Thyroid gland (tissue), 4 donors: ENCODE data around the gene S100A9.

ENCODE experiments used
- CTCF ChIP-seq, 6 experiments: fragments of 200-600 bp in 3 of 6; fragments of 450-650 bp in 3 of 6; sonication (generic) in 3 of 6; IDR thresholded peaks; one replicate each; pipeline ENCODE4 v1.5.1; 2016 to 2019; ENCODE audit warnings: antibody characterized with exemption in 6 of 6, mild to moderate bottlenecking in 2 of 6, inconsistent platforms in 1 of 6, moderate library complexity in 1 of 6
- POLR2A ChIP-seq, 2 donors: fragments of 450-650 bp; IDR thresholded peaks; one replicate each; pipeline ENCODE4 v1.6.1; 2017; ENCODE audit warnings: antibody characterized with exemption in 2 of 2, mild to moderate bottlenecking in 2 of 2, moderate library complexity in 1 of 2

DNA sequence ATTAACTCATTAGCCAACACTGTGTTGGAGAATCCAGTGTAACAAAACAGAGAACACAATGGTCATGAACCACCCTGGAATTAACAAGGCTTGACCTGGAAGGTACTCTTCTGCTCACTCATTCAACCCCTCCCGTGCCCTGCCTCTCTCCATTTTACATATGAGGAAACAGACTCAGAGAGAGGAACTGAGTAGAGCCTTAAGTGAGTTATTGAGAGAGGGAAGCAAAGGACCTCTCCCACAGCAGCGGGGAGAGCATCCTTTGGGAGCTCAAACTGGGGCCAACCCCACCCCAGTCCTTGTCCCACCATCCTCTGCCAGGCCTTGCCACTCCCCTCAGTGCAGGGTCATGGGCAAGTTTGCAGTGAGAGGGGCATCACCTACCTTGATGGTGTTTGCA lies 16.4 kb downstream of the S100A9 start:
- TF ChIP-seq CTCF (IDR thresholded peaks at IDR 0.05), result no peak
- TF ChIP-seq POLR2A (IDR thresholded peaks at IDR 0.05), result no peak
